ENCODE data around the gene XIST. TPM values are rescaled to one million over a fixed set of nuclear protein-coding genes. Genes with fewer than 3 reads are reported as not detected.
A peak's percentile ranks its signal among the peaks of the same experiment; 100 is the strongest.
"Not testable (repeated sequence)": the region's sequence is repeated elsewhere in the genome, so short reads cannot be mapped to it uniquely, and the experiment has no call there.

XIST gene
- 100 to 1,000 TPM in 3 of 5 donors, under 1 TPM in 2; 0.12 to 984 (median 600) TPM for polyA plus RNA-seq (ENCODE audit: insufficient read depth in 1 of 5, insufficient read length in 5 of 5, low replicate concordance in 1 of 5)
- long read RNA-seq, donor 1: 0 reads
- long read RNA-seq, donor 2: 0 reads
- long read RNA-seq, donor 3, full-length matches to known transcripts: 48 of 545 reads
- long read RNA-seq, donor 3, partial matches to known transcripts: 497 of 545 reads
- long read RNA-seq, donor 3, other reads (novel, unspliced or antisense): 0 of 545 reads
- long read RNA-seq, donor 4, full-length matches to known transcripts: 43 of 317 reads
- long read RNA-seq, donor 4, partial matches to known transcripts: 274 of 317 reads
- long read RNA-seq, donor 4, other reads (novel, unspliced or antisense): 0 of 317 reads
- long read RNA-seq, donor 5: 0 reads
- long read RNA-seq, donor 6, full-length matches to known transcripts: 41 of 99 reads
- long read RNA-seq, donor 6, partial matches to known transcripts: 58 of 99 reads
- long read RNA-seq, donor 6, other reads (novel, unspliced or antisense): 0 of 99 reads
- long read RNA-seq, donor 7, full-length matches to known transcripts: 59 of 236 reads
- long read RNA-seq, donor 7, partial matches to known transcripts: 171 of 236 reads
- long read RNA-seq, donor 7, other reads (novel, unspliced or antisense): 6 of 236 reads
- long read RNA-seq, donor 8, full-length matches to known transcripts: 21 of 135 reads
- long read RNA-seq, donor 8, partial matches to known transcripts: 114 of 135 reads
- long read RNA-seq, donor 8, other reads (novel, unspliced or antisense): 0 of 135 reads

GRCh38 chrX:73852467-73852866, at the start of gene XIST:
TSS of gene XIST (minus strand) at chrX:73852714.
- peak; percentile 81 to 88 for DNase-seq

- not testable (repeated sequence) for DNase-seq
Observed at GRCh38 chrX:73898315-73898714, 45.8 kb upstream of the XIST start.

GRCh38 chrX:73892515-73893090, 40.1 kb upstream of the XIST start:
- not testable (repeated sequence) for DNase-seq

- DNase-seq: not testable (repeated sequence)
Observed at GRCh38 chrX:73882260-73882659, 29.7 kb upstream of the XIST start.

- no peak for DNase-seq
Observed at GRCh38 chrX:73877687-73878086, 25.2 kb upstream of the XIST start.

- DNase-seq: no peak
Observed at GRCh38 chrX:73876911-73877310, 24.4 kb upstream of the XIST start.

- no peak for DNase-seq
Observed at GRCh38 chrX:73868916-73869315, 16.4 kb upstream of the XIST start.

GRCh38 chrX:73867144-73867543, 14.6 kb upstream of the XIST start:
- no peak for DNase-seq

GRCh38 chrX:73863852-73864251, 11.3 kb upstream of the XIST start:
- DNase-seq: no peak

- no peak for DNase-seq
Observed at GRCh38 chrX:73863268-73863667, 10.8 kb upstream of the XIST start.

GRCh38 chrX:73859622-73860021, 7.1 kb upstream of the XIST start:
- DNase-seq: no peak

- DNase-seq: peak; percentile 55 to 72
Observed at GRCh38 chrX:73855546-73855945, 3.0 kb upstream of the XIST start.

- no peak for DNase-seq
Observed at GRCh38 chrX:73852022-73852421, 492 bp downstream of the XIST start.

- peak; percentile 89 to 93 for DNase-seq
Observed at GRCh38 chrX:73851014-73852009, 1.2 kb downstream of the XIST start.

GRCh38 chrX:73850124-73851013, 2.1 kb downstream of the XIST start:
- DNase-seq: peak in 1 of 2 donors; percentile 14

GRCh38 chrX:73849073-73849472, 3.4 kb downstream of the XIST start:
- DNase-seq: no peak

- no peak for DNase-seq
Observed at GRCh38 chrX:73847991-73848390, 4.5 kb downstream of the XIST start.

GRCh38 chrX:73847100-73847499, 5.4 kb downstream of the XIST start:
- DNase-seq: no peak

- DNase-seq: no peak
Observed at GRCh38 chrX:73842541-73843234, 9.8 kb downstream of the XIST start.

- no peak for DNase-seq
Observed at GRCh38 chrX:73841337-73841736, 11.2 kb downstream of the XIST start.
